AG20443 (cell line): ENCODE measurements around the gene SSC4D.
"Not testable (repeated sequence)": the region's sequence is repeated elsewhere in the genome, so short reads cannot be mapped to it uniquely, and the experiment has no call there.

Experiments used
- DNase-seq: peaks from one replicate; pipeline ENCODE4 v3.0.0; 2012; ENCODE audit warnings: low spot score, mixed read lengths

Gene SSC4D

GRCh38 chr7:76409537-76409936 lies at the start of gene SSC4D:
Gene SSC4D (minus strand): TSS chr7:76409697. CDS start chr7:76404439, 5,258 bp downstream.
- DNase-seq, result no peak

- not testable (repeated sequence) for DNase-seq
These were observed 49.0 kb upstream of the SSC4D start for GRCh38 chr7:76458504-76458903.

- not testable (repeated sequence) for DNase-seq
These were observed 47.5 kb upstream of the SSC4D start for GRCh38 chr7:76457017-76457416.

GRCh38 chr7:76445577-76446008 lies 36.1 kb upstream of the SSC4D start:
- not testable (repeated sequence) for DNase-seq

- not testable (repeated sequence) for DNase-seq
These were observed 34.3 kb upstream of the SSC4D start for GRCh38 chr7:76443846-76444245.

GRCh38 chr7:76442664-76443446 lies 33.4 kb upstream of the SSC4D start:
- DNase-seq, result not testable (repeated sequence)

- not testable (repeated sequence) for DNase-seq
These were observed 32.3 kb upstream of the SSC4D start for GRCh38 chr7:76441792-76442191.

- DNase-seq, result not testable (repeated sequence)
These were observed 30.9 kb upstream of the SSC4D start for GRCh38 chr7:76440404-76440803.

- not testable (repeated sequence) for DNase-seq
These were observed 29.8 kb upstream of the SSC4D start for GRCh38 chr7:76439120-76439888.

- not testable (repeated sequence) for DNase-seq
These were observed 28.4 kb upstream of the SSC4D start for GRCh38 chr7:76437873-76438272.

- DNase-seq, result no peak
These were observed 21.3 kb upstream of the SSC4D start for GRCh38 chr7:76430836-76431235.

GRCh38 chr7:76430211-76430610 lies 20.7 kb upstream of the SSC4D start:
- DNase-seq, result no peak

GRCh38 chr7:76428868-76429805 lies 19.6 kb upstream of the SSC4D start:
- DNase-seq, result no peak

GRCh38 chr7:76428149-76428823 lies 18.8 kb upstream of the SSC4D start:
- no peak for DNase-seq

- DNase-seq, result no peak
These were observed 18.1 kb upstream of the SSC4D start for GRCh38 chr7:76427635-76428034.

- DNase-seq, result no peak
These were observed 16.7 kb upstream of the SSC4D start for GRCh38 chr7:76426246-76426645.

- DNase-seq, result not testable (repeated sequence)
These were observed 16.1 kb upstream of the SSC4D start for GRCh38 chr7:76425558-76425957.

- no peak for DNase-seq
These were observed 15.7 kb upstream of the SSC4D start for GRCh38 chr7:76425156-76425555.

GRCh38 chr7:76424413-76425111 lies 15.1 kb upstream of the SSC4D start, which contains the start of gene ZP3:
Gene ZP3 (plus strand): TSS chr7:76424950. CDS start chr7:76424965, 15 bp downstream.
- no peak for DNase-seq

GRCh38 chr7:76423666-76424412 lies 14.3 kb upstream of the SSC4D start:
- DNase-seq, result no peak
